GM21619 (cell line): Measurements from ENCODE around the gene GARS1.

Source experiments
- ATAC-seq: cut with Tn5 transposase; IDR thresholded peaks from one replicate; pipeline ENCODE4 v1.9.1; 2021; ENCODE audit not compliant: unreplicated experiment

GARS1 gene

DNA sequence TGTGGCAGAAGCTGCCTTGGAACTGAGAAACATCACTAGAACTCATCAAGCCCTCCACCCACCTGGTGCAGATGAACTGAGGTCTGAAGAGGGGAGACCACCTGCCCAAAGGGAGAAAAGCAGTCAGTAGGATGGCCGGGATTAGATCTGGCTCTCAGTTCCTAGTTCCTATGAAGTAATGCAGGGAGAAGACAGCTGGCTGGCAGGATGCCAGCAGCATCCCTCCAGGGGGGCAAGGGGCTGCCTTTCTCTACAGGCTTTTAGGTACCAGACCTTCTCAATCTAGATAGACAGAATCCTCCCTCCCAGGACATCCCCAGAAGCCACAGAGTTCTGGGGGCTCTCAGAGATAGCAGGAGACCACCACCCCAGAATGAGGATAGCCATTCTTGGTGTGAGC, 79.7 kb downstream of the GARS1 start:
- no peak for ATAC-seq

DNA sequence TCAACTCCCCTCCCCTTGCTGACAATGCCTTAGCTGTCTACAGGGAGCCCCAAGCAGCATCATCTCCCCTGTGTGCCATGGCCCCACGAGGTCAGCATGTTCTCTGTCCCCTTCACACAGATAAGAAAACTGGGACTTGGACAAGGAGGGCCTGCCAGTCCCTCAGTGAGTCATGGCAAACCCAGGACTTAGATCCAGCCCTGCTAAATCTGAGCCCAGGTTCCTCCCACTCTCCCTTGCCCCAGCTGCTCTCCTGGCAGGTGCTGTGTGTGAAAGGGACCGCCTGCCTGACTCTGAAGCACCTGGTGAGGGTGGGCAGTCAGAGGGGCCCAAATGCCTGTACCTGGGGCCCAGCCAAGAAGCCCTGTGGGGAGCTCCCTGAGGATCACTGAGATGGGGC, 80.2 kb downstream of the GARS1 start:
- no peak for ATAC-seq

GRCh38 chr7:30678805-30679204, 84.1 kb downstream of the GARS1 start:
- no peak for ATAC-seq

GRCh38 chr7:30679664-30680063, 85.0 kb downstream of the GARS1 start:
- no peak for ATAC-seq

DNA sequence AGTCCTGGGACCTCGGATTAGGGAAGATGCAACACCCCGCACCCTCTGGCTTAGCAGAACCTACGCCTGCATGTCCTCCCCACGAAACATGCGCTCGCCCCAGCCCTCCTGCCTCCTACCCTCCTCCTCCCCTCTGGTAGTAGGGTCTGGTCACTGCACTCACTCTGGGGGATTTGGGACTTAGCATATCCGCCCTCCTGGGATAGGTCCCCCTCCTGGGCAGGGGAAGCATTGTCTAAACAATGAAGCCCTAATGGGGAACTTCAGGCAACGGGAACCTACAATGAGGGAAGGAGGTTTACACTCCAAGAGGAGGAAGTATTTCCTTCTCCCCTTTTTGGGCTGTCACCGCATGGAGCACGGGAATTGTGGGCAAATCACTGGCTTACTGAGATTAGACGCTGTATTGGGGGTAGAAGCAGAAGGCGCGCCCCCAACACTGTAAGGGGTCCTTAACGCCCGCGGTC, 86.7 kb downstream of the GARS1 start:
- ATAC-seq: no peak

- ATAC-seq: no peak
Observed at GRCh38 chr7:30681815-30682211, 87.1 kb downstream of the GARS1 start.

DNA sequence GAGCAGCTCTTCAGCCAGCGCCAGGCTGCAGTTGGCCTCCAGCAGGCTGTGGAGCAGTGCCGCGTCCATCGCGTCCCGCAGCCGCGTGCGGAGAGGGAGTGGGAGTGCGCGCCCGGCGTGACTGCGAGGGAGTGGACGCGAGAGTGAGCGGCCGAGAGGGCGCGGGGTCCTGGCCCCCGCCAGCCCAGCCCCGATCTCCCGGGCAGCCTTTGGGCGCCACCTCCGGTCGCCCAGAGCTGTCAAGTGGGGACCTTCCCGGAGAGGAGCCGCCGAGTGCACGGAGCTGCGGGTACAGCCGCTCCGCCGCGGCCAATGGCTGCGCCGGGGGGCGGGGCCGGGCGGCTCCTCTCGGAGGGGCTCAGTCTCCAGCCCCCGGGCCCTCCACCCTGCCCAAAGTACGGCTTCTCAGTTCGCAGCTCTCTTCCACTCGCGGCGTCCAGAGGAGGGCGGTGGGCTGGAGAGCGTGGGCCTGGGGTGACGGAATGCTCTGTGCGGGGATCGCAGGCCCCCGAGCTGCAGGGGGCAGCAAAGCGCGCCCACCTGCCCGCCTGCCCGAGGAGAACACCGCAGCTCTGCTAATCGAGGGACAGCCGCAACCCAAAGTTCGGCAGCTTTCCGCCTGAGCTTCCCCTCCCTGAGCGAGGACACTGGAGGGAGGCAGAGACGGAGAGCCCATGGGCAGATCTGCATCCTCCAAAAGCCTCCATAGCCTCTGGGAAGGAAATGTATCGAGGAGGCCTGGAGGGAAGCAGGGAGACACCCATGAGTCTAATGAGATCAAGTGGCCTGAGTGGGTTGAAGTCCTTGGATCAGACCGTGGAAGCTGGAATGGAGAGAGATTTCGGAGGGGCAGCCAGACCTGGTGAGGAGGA, 87.8 kb downstream of the GARS1 start, which contains the start of gene CRHR2:
TSS of gene CRHR2 (minus strand) at position 245 of the 872 bp plus-strand sequence. CDS start at position 69, 176 bp downstream.
- ATAC-seq: peak; percentile 48

DNA sequence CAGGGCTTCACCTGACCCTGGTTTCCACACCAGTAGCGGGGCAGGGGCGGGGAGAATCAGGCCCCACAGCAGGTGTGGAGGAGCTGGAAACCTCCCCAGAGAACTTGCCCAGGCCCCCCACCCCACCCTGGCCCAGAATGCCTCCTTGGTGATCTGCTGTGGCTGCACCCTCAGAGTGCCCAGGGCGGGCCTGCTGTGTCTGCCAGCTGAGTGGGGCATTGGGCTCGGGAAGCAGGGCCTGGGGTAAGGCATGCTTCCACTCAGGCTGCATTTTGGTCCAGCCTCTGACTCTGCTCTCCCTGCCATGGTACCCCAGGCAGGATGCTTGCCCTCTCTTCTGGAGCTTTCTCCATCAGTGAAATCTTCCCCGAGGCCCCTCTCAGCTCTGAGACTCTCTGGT, 88.6 kb downstream of the GARS1 start:
- no peak for ATAC-seq
